ENCODE results near the gene TLE1.
A peak's percentile ranks its signal among the peaks of the same experiment; 100 is the strongest.

Gene TLE1

GRCh38 chr9:81632599-81632998 lies 56.7 kb downstream of the TLE1 start:
- DNase-seq (ENCODE audit: low read depth, low spot score) = no peak
- H3K4me3 ChIP-seq (ENCODE audit: low read length) = no peak overlapping the region

- H3K4me3 ChIP-seq (ENCODE audit: low read length) = no peak overlapping the region
- no peak for DNase-seq (ENCODE audit: low read depth, low spot score)
These were observed 58.1 kb downstream of the TLE1 start for GRCh38 chr9:81631218-81631745.

GRCh38 chr9:81629440-81629839 lies 59.9 kb downstream of the TLE1 start:
- H3K4me3 ChIP-seq (ENCODE audit: low read length) = no peak overlapping the region
- no peak for DNase-seq (ENCODE audit: low read depth, low spot score)

GRCh38 chr9:81628897-81629296 lies 60.5 kb downstream of the TLE1 start:
- DNase-seq (ENCODE audit: low read depth, low spot score) = no peak
- H3K4me3 ChIP-seq (ENCODE audit: low read length) = no peak overlapping the region

GRCh38 chr9:81627481-81627880 lies 61.9 kb downstream of the TLE1 start:
- H3K4me3 ChIP-seq (ENCODE audit: low read length) = no peak overlapping the region
- DNase-seq (ENCODE audit: low read depth, low spot score) = no peak

- no peak overlapping the region for H3K4me3 ChIP-seq (ENCODE audit: low read length)
- DNase-seq (ENCODE audit: low read depth, low spot score) = no peak
These were observed 62.8 kb downstream of the TLE1 start for GRCh38 chr9:81626511-81626910.

- H3K4me3 ChIP-seq (ENCODE audit: low read length) = no peak overlapping the region
- no peak for DNase-seq (ENCODE audit: low read depth, low spot score)
These were observed 63.4 kb downstream of the TLE1 start for GRCh38 chr9:81625969-81626368.

GRCh38 chr9:81623778-81624177 lies 65.6 kb downstream of the TLE1 start:
- H3K4me3 ChIP-seq (ENCODE audit: low read length) = no peak overlapping the region
- no peak for DNase-seq (ENCODE audit: low read depth, low spot score)

- DNase-seq (ENCODE audit: low read depth, low spot score) = no peak
- H3K4me3 ChIP-seq (ENCODE audit: low read length) = no peak overlapping the region
These were observed 66.7 kb downstream of the TLE1 start for GRCh38 chr9:81622471-81623255.

- no peak for DNase-seq (ENCODE audit: low read depth, low spot score)
These were observed 67.5 kb downstream of the TLE1 start for GRCh38 chr9:81621785-81622259.

GRCh38 chr9:81621118-81621517 lies 68.2 kb downstream of the TLE1 start:
- no peak overlapping the region for H3K4me3 ChIP-seq (ENCODE audit: low read length)
- DNase-seq (ENCODE audit: low read depth, low spot score) = no peak

More at GRCh38 chr9:81621785-81622259, 67.5 kb downstream of the TLE1 start:
- H3K4me3 ChIP-seq (ENCODE audit: low read length) = no peak overlapping the region

- peak; percentile 84 for DNase-seq (ENCODE audit: low read depth, low spot score)
- no peak overlapping the region for H3K4me3 ChIP-seq (ENCODE audit: low read length)
These were observed 69.4 kb downstream of the TLE1 start for GRCh38 chr9:81620002-81620390.

- peak; percentile 35 for DNase-seq (ENCODE audit: low read depth, low spot score)
These were observed 69.9 kb downstream of the TLE1 start for GRCh38 chr9:81619353-81620001.

GRCh38 chr9:81618923-81619322 lies 70.4 kb downstream of the TLE1 start:
- DNase-seq (ENCODE audit: low read depth, low spot score) = no peak
- H3K4me3 ChIP-seq (ENCODE audit: low read length) = no peak overlapping the region

More at GRCh38 chr9:81619353-81620001, 69.9 kb downstream of the TLE1 start:
- H3K4me3 ChIP-seq (ENCODE audit: low read length) = no peak overlapping the region

- DNase-seq (ENCODE audit: low read depth, low spot score) = no peak
- H3K4me3 ChIP-seq (ENCODE audit: low read length) = no peak overlapping the region
These were observed 73.2 kb downstream of the TLE1 start for GRCh38 chr9:81616141-81616540.

GRCh38 chr9:81614335-81614734 lies 75.0 kb downstream of the TLE1 start:
- no peak for DNase-seq (ENCODE audit: low read depth, low spot score)
- H3K4me3 ChIP-seq (ENCODE audit: low read length) = no peak overlapping the region

GRCh38 chr9:81613002-81613812 lies 76.1 kb downstream of the TLE1 start:
- DNase-seq (ENCODE audit: low read depth, low spot score) = no peak

GRCh38 chr9:81611664-81612063 lies 77.7 kb downstream of the TLE1 start:
- H3K4me3 ChIP-seq (ENCODE audit: low read length) = no peak overlapping the region
- no peak for DNase-seq (ENCODE audit: low read depth, low spot score)

More at GRCh38 chr9:81613002-81613812, 76.1 kb downstream of the TLE1 start:
- no peak overlapping the region for H3K4me3 ChIP-seq (ENCODE audit: low read length)

- DNase-seq (ENCODE audit: low read depth, low spot score) = no peak
- H3K4me3 ChIP-seq (ENCODE audit: low read length) = no peak overlapping the region
These were observed 78.6 kb downstream of the TLE1 start for GRCh38 chr9:81610740-81611107.
